ENCODE results near the gene WDR33.

GRCh38 chr2:127705391-127706065 lies 105.4 kb downstream of the WDR33 start:
- no peak for TF ChIP-seq CTCF (conservative IDR thresholded peaks at IDR 0.05; ENCODE audit: low read length)
- no peak for TF ChIP-seq EZH2phosphoT487 (IDR thresholded peaks at IDR 0.05; ENCODE audit: borderline replicate concordance, low read depth, low read length)

Data from OCI-LY7 (cell line).